K562 (cell line): ENCODE results near the gene TRAK1. TPM values are rescaled to one million over a fixed set of nuclear protein-coding genes. Genes with fewer than 3 reads are reported as not detected.

Experiments used
- BRF2 ChIP-seq: IDR thresholded peaks from 3 replicates; pipeline ENCODE4 v1.6.1; 2011; ENCODE audit warnings: borderline replicate concordance, mild to moderate bottlenecking; ENCODE audit not compliant: insufficient read length, insufficient read depth
- CBFB ChIP-seq: sonication (generic); formaldehyde crosslinking; IDR thresholded peaks from 2 replicates; pipeline ENCODE4 v1.4.0; 2020; ENCODE audit warnings: mild to moderate bottlenecking, missing genetic modification reagents
- CBX8 ChIP-seq: fragments of 200-600 bp; sonication (generic); IDR thresholded peaks from 2 replicates; pipeline ENCODE4 v1.6.1; 2012; ENCODE audit warnings: borderline replicate concordance, mixed run types, low read depth, mild to moderate bottlenecking, moderate library complexity, mixed read lengths, low read length, control low read depth, inconsistent platforms; ENCODE audit not compliant: poor library complexity, severe bottlenecking; ENCODE audit errors: extremely low read depth
- FOXO4 ChIP-seq: fragments of 450-650 bp; formaldehyde crosslinking; IDR thresholded peaks from 2 replicates; pipeline ENCODE4 v1.4.0; 2020; ENCODE audit warnings: mild to moderate bottlenecking, moderate library complexity
- LEF1 ChIP-seq: fragments of 450-650 bp; IDR thresholded peaks from 2 replicates; pipeline ENCODE4 v1.6.1; 2016; ENCODE audit warnings: mild to moderate bottlenecking
- MAFK ChIP-seq: IDR thresholded peaks from 2 replicates; pipeline ENCODE4 v1.6.1; 2011; ENCODE audit warnings: low read length, improper control_type of control experiment
- MCM2 ChIP-seq: fragments of 450-650 bp; IDR thresholded peaks from 2 replicates; pipeline ENCODE4 v1.6.1; 2017; ENCODE audit warnings: low read depth, mild to moderate bottlenecking
- MEF2A ChIP-seq: IDR thresholded peaks from 2 replicates; pipeline ENCODE4 v1.6.1; 2011; ENCODE audit warnings: low read depth, mild to moderate bottlenecking, low read length, moderate library complexity; ENCODE audit not compliant: control insufficient read depth
- MTA2 ChIP-seq: fragments of 450-650 bp; IDR thresholded peaks from 2 replicates; pipeline ENCODE4 v1.6.1; 2016; ENCODE audit warnings: low read depth
- XRCC5 ChIP-seq: fragments of 200-400 bp; formaldehyde crosslinking; IDR thresholded peaks from 2 replicates; pipeline ENCODE4 v1.6.1; 2017; ENCODE audit warnings: low read depth, mild to moderate bottlenecking, low read length
- ZNF551 ChIP-seq: fragments of 250-450 bp; sonication (Bioruptor Pico); IDR thresholded peaks from 2 replicates; pipeline ENCODE4 v1.5.0; 2021; ENCODE audit warnings: mild to moderate bottlenecking, moderate library complexity
- polyA plus RNA-seq, 8 experiments: library from polyadenylated mRNA; depleted of rRNA in 4 of 8; stranded (reverse) in 5 of 8; unstranded in 3 of 8; fragments of >200 nt; fragmentation: Nextera tagmentation in 2 of 8; fragmentation: Illumina TruSeq in 1 of 8; extraction: Ambion mirVana in 2 of 8; extraction: Trizol in 1 of 8; gene quantifications; 2 replicates each; pipeline versions ENCODE4 v1.2.1 to v1.2.3, GENCODE V29; 2011 to 2014; ENCODE audit warnings: inconsistent platforms in 1 of 8, missing spikeins in 1 of 8
- total RNA-seq, 7 experiments: library from RNA; depleted of rRNA in 6 of 7; stranded (reverse); fragments of >200 nt in 6 of 7; fragmentation: Illumina TruSeq in 2 of 7; extraction: Trizol in 2 of 7; gene quantifications; 2 replicates each; pipeline versions ENCODE4 v1.2.1 to v1.2.3, GENCODE V29; 2011 to 2021; ENCODE audit warnings: low replicate concordance in 1 of 7

The TRAK1 gene
- total and polyA plus RNA-seq, 9 of the 15 experiments (the other 6 are each of a cell fraction or from before 2014, with no cell fraction given): 5.3 to 28.5 (median 17.5) TPM

- TF ChIP-seq FOXO4: no peak
- no peak for TF ChIP-seq MCM2
- no peak for TF ChIP-seq BRF2
- TF ChIP-seq ZNF551 (CRISPR knock-in tag): no peak
- no peak for TF ChIP-seq CBFB (CRISPR knock-in tag)
- no peak for TF ChIP-seq MTA2
- TF ChIP-seq CBX8: no peak
- no peak for TF ChIP-seq MAFK
- TF ChIP-seq LEF1: no peak
- TF ChIP-seq MEF2A: no peak
- no peak for TF ChIP-seq XRCC5
Observed at GRCh38 chr3:42265059-42265991, 174.2 kb downstream of the TRAK1 start (continued).
